Osteocyte (in vitro differentiated cells): ENCODE results near the gene HAPLN2. TPM values are rescaled to one million over a fixed set of nuclear protein-coding genes. Genes with fewer than 3 reads are reported as not detected.

ENCODE experiments used
- DNase-seq: peaks from one replicate; pipeline ENCODE4 v3.0.0; 2021; ENCODE audit warnings: mixed read lengths; ENCODE audit not compliant: unreplicated experiment; ENCODE audit errors: extremely low spot score
- H3K27ac Mint-ChIP-seq: one replicate; pipeline ENCODE4 v1.8.0; 2021; ENCODE audit warnings: mild to moderate bottlenecking, mixed read lengths; ENCODE audit not compliant: unreplicated experiment
- H3K27me3 Mint-ChIP-seq: one replicate; pipeline ENCODE4 v1.8.0; 2021; ENCODE audit warnings: mixed read lengths; ENCODE audit not compliant: unreplicated experiment
- H3K36me3 Mint-ChIP-seq: one replicate; pipeline ENCODE4 v1.8.0; 2021; ENCODE audit warnings: mixed read lengths; ENCODE audit not compliant: unreplicated experiment
- H3K4me1 Mint-ChIP-seq: one replicate; pipeline ENCODE4 v1.8.0; 2021; ENCODE audit warnings: mixed read lengths; ENCODE audit not compliant: unreplicated experiment
- H3K4me3 Mint-ChIP-seq: one replicate; pipeline ENCODE4 v1.8.0; 2021; ENCODE audit warnings: mild to moderate bottlenecking, moderate library complexity, mixed read lengths; ENCODE audit not compliant: unreplicated experiment
- H3K9me3 Mint-ChIP-seq: one replicate; pipeline ENCODE4 v1.8.0; 2021; ENCODE audit warnings: mixed read lengths; ENCODE audit not compliant: unreplicated experiment
- total RNA-seq: library from RNA; stranded (reverse); gene quantifications from 2 replicates; pipeline ENCODE4 v1.2.1, GENCODE V29; 2021
- TF ChIP-seq, protein P1 (sequence below): fragments of 200-600 bp; sonication (generic); IDR thresholded peaks from 2 replicates; pipeline ENCODE4 v1.5.0; 2021; ENCODE audit warnings: antibody characterized with exemption, mild to moderate bottlenecking, moderate library complexity

HAPLN2 gene
- total RNA-seq, 1 donor from 2014 or later, result 0.35 TPM

DNA sequence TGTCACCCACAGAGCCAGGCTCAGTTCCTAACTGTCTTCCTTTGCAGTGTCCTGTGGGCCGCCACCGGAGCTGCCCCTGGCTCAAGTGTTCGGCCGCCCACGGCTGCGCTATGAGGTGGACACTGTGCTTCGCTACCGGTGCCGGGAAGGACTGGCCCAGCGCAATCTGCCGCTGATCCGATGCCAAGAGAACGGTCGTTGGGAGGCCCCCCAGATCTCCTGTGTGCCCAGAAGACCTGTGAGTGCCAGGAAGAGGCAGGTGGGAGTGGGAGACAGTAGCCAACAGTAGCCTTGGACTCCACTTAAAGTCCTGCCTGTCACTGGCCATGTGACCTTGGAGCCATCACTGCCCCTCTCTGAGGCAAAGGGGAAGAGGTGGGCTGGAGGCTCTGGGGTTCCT is 39.3 kb downstream of the HAPLN2 start:
- no peak for DNase-seq
- no peaks in the 10 kb centered on the region for H3K36me3 Mint-ChIP-seq
- no peaks in the 10 kb centered on the region for H3K9me3 Mint-ChIP-seq
- H3K4me3 Mint-ChIP-seq, result no peak overlapping the region
- peaks cover 56% of the 10 kb centered on the region for H3K4me1 Mint-ChIP-seq
- no peak overlapping the region for H3K27ac Mint-ChIP-seq
- TF ChIP-seq, protein P1, sequence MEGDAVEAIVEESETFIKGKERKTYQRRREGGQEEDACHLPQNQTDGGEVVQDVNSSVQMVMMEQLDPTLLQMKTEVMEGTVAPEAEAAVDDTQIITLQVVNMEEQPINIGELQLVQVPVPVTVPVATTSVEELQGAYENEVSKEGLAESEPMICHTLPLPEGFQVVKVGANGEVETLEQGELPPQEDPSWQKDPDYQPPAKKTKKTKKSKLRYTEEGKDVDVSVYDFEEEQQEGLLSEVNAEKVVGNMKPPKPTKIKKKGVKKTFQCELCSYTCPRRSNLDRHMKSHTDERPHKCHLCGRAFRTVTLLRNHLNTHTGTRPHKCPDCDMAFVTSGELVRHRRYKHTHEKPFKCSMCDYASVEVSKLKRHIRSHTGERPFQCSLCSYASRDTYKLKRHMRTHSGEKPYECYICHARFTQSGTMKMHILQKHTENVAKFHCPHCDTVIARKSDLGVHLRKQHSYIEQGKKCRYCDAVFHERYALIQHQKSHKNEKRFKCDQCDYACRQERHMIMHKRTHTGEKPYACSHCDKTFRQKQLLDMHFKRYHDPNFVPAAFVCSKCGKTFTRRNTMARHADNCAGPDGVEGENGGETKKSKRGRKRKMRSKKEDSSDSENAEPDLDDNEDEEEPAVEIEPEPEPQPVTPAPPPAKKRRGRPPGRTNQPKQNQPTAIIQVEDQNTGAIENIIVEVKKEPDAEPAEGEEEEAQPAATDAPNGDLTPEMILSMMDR, result no peak
- H3K27me3 Mint-ChIP-seq, result peaks cover 38% of the 10 kb centered on the region

DNA sequence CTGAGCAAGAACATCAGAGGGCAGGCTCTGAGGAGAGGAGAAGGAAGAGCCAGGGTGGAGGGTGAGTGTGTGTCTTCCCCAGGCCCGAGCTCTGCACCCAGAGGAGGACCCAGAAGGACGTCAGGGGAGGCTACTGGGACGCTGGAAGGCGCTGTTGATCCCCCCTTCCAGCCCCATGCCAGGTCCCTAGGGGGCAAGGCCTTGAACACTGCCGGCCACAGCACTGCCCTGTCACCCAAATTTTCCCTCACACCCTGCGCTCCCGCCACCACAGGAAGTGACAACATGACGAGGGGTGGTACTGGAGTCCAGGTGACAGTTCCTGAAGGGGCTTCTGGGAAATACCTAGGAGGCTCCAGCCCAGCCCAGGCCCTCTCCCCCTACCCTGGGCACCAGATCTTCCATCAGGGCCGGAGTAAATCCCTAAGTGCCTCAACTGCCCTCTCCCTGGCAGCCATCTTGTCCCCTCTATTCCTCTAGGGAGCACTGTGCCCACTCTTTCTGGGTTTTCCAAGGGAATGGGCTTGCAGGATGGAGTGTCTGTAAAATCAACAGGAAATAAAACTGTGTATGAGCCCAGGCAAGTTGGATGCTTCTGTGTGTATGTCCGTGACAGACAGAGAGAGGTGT is 39.8 kb downstream of the HAPLN2 start:
- TF ChIP-seq, protein P1, result no peak
- peaks cover 62% of the 10 kb centered on the region for H3K4me1 Mint-ChIP-seq
- H3K27ac Mint-ChIP-seq, result peak overlapping the region; percentile 91
- peaks cover 33% of the 10 kb centered on the region for H3K27me3 Mint-ChIP-seq
- no peak for DNase-seq
- no peaks in the 10 kb centered on the region for H3K36me3 Mint-ChIP-seq
- H3K9me3 Mint-ChIP-seq, result no peaks in the 10 kb centered on the region
- H3K4me3 Mint-ChIP-seq, result no peak overlapping the region

DNA sequence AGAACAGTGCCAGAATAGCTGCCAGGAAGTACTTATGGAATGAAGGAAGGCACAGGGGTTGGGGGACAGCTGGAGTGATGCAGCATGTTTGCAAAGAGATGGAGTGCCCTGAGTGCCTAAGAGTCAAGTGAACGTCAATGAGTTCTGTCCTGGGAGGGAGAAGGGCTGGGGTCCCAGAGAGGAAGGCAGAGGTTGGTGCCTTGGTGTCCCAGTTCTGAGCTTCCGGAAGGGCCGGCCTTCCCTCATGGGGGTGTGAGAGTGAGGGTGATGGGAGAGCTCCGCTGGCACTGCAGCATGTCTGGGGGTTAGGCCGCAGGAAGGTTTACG is 40.4 kb downstream of the HAPLN2 start:
- Mint-ChIP-seq H3K4me1 (peaks cover 67% of the 10 kb centered on the region), H3K4me3 (peak overlapping the region; percentile 58), H3K27me3 (peaks cover 27% of the 10 kb centered on the region), H3K36me3 (no peaks in the 10 kb centered on the region), H3K9me3 (no peaks in the 10 kb centered on the region), H3K27ac (peak overlapping the region; percentile 91)
- DNase-seq, result no peak
- TF ChIP-seq, protein P1, result no peak

DNA sequence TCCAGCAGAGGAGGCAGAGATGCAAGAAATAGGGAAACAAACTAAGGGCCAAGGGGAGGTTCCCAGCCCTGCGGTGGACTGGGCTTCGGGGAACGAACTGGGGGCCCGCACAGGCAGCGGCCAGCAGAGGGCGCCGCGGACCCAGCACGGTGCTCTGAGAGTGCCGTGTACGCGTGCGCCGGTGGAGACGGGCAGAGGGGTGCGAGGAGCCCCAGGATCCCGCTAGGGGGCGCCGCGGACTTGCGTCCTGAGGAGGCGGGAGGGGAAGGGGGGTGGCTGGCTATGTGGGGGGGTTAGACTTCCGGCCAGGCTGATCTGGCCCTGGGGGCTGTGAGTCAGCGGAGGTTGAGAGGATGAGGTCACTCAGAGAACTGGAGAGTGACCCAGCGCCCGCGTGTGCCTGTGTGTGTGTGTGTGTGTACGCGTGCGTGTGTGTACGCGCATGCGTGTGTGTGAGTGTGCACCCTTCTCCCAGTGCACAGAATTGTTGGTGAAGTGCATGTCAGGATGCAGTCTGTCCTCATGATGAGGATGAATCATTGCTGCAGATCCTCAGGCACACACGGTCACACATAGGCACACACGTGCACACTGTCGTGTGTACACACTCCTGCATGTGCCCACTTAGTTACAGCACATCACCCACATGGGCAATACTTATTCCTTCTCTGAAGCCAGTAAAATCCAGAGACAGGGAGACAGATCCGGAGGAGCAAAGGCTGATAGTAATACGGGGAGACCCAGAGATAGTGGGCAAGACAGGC is 41.0 kb downstream of the HAPLN2 start:
- H3K27ac Mint-ChIP-seq, result peak overlapping the region; percentile 91
- DNase-seq, result peak; percentile 99
- H3K4me3 Mint-ChIP-seq, result peak overlapping the region; percentile 58
- TF ChIP-seq, protein P1, result peak; percentile 98
- H3K9me3 Mint-ChIP-seq, result no peaks in the 10 kb centered on the region
- H3K4me1 Mint-ChIP-seq, result peaks cover 72% of the 10 kb centered on the region
- H3K36me3 Mint-ChIP-seq, result no peaks in the 10 kb centered on the region
- peaks cover 23% of the 10 kb centered on the region for H3K27me3 Mint-ChIP-seq

DNA sequence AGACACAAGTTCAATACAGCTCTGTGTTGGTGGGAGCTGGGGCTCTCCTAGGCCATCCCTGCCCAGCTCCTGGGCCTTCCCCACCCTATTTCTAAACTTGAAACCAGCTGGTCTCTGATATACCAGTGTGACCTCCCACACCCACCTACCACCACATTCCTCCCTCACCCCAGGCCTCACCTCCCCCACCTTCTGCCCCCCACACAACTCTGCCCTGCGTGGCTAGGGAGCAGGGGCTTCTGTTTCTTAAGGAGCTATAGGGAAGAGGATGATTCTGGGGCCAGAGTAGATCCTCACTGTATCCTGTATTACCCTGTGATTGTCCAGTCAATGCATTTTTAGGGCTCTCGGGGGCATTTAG is 41.5 kb downstream of the HAPLN2 start:
- TF ChIP-seq, protein P1, result no peak
- H3K27ac Mint-ChIP-seq, result peak overlapping the region; percentile 91
- H3K4me3 Mint-ChIP-seq, result no peak overlapping the region
- no peaks in the 10 kb centered on the region for H3K36me3 Mint-ChIP-seq
- H3K4me1 Mint-ChIP-seq, result peaks cover 77% of the 10 kb centered on the region
- no peak for DNase-seq
- H3K27me3 Mint-ChIP-seq, result peaks cover 17% of the 10 kb centered on the region
- no peaks in the 10 kb centered on the region for H3K9me3 Mint-ChIP-seq
